GM18907 (cell line): ENCODE data around the gene RPP14.
A peak's percentile ranks its signal among the peaks of the same experiment; 100 is the strongest.
"Not testable (repeated sequence)": the region's sequence is repeated elsewhere in the genome, so short reads cannot be mapped to it uniquely, and the experiment has no call there.

Source experiments
- ATAC-seq: cut with Tn5 transposase; IDR thresholded peaks from one replicate; pipeline ENCODE4 v1.9.1; 2021; ENCODE audit warnings: mild to moderate bottlenecking, moderate library complexity; ENCODE audit not compliant: unreplicated experiment

Gene RPP14

GRCh38 chr3:58305882-58306711 lies at the start of gene RPP14, which contains the start of gene HTD2:
Gene RPP14 (plus strand): TSS chr3:58306245. CDS start chr3:58310330, 4,085 bp downstream.
Gene HTD2 (plus strand): TSS chr3:58306520. CDS start chr3:58317614, 11,094 bp downstream.
- peak; percentile 88 for ATAC-seq

GRCh38 chr3:58256511-58256910 lies 49.5 kb upstream of the RPP14 start:
- ATAC-seq = no peak

- ATAC-seq = no peak
These were observed 47.5 kb upstream of the RPP14 start for GRCh38 chr3:58258392-58259055.

GRCh38 chr3:58260261-58260731 lies 45.7 kb upstream of the RPP14 start:
- no peak for ATAC-seq

- ATAC-seq = no peak
These were observed 45.3 kb upstream of the RPP14 start for GRCh38 chr3:58260733-58261132.

- peak; percentile 75 for ATAC-seq
These were observed 43.9 kb upstream of the RPP14 start for GRCh38 chr3:58261954-58262666.

GRCh38 chr3:58266577-58266976 lies 39.5 kb upstream of the RPP14 start:
- no peak for ATAC-seq

GRCh38 chr3:58267543-58267942 lies 38.5 kb upstream of the RPP14 start:
- ATAC-seq = not testable (repeated sequence)

GRCh38 chr3:58269356-58269755 lies 36.7 kb upstream of the RPP14 start:
- ATAC-seq = no peak

- no peak for ATAC-seq
These were observed 35.6 kb upstream of the RPP14 start for GRCh38 chr3:58270485-58270884.

GRCh38 chr3:58271901-58272501 lies 34.0 kb upstream of the RPP14 start:
- no peak for ATAC-seq

- no peak for ATAC-seq
These were observed 33.2 kb upstream of the RPP14 start for GRCh38 chr3:58272891-58273290.

- ATAC-seq = not testable (repeated sequence)
These were observed 32.7 kb upstream of the RPP14 start for GRCh38 chr3:58273362-58273761.

- no peak for ATAC-seq
These were observed 31.9 kb upstream of the RPP14 start for GRCh38 chr3:58274027-58274614.

GRCh38 chr3:58281069-58281468 lies 25.0 kb upstream of the RPP14 start:
- ATAC-seq = no peak

GRCh38 chr3:58285334-58285733 lies 20.7 kb upstream of the RPP14 start:
- no peak for ATAC-seq

GRCh38 chr3:58287354-58287753 lies 18.7 kb upstream of the RPP14 start:
- no peak for ATAC-seq

- ATAC-seq = no peak
These were observed 17.9 kb upstream of the RPP14 start for GRCh38 chr3:58288011-58288728.

GRCh38 chr3:58288964-58289613 lies 17.0 kb upstream of the RPP14 start:
- ATAC-seq = not testable (repeated sequence)
